Peyer's patch (tissue), 4 donors: ENCODE measurements around the gene ACTG2.

ENCODE experiments used
- POLR2A ChIP-seq, 2 donors: fragments of 450-650 bp; IDR thresholded peaks; one replicate each; pipeline ENCODE4 v1.5.1; 2017; ENCODE audit warnings: antibody characterized with exemption in 2 of 2, mild to moderate bottlenecking in 2 of 2, moderate library complexity in 2 of 2
- TF ChIP-seq, protein P1 (sequence below), 6 experiments: fragments of 450-650 bp in 4 of 6; fragments of 200-600 bp in 2 of 6; sonication (generic) in 1 of 6; IDR thresholded peaks; one replicate each; pipeline ENCODE4 v1.5.1; 2017 to 2019; ENCODE audit warnings: antibody characterized with exemption in 6 of 6, mild to moderate bottlenecking in 3 of 6, moderate library complexity in 1 of 6

DNA sequence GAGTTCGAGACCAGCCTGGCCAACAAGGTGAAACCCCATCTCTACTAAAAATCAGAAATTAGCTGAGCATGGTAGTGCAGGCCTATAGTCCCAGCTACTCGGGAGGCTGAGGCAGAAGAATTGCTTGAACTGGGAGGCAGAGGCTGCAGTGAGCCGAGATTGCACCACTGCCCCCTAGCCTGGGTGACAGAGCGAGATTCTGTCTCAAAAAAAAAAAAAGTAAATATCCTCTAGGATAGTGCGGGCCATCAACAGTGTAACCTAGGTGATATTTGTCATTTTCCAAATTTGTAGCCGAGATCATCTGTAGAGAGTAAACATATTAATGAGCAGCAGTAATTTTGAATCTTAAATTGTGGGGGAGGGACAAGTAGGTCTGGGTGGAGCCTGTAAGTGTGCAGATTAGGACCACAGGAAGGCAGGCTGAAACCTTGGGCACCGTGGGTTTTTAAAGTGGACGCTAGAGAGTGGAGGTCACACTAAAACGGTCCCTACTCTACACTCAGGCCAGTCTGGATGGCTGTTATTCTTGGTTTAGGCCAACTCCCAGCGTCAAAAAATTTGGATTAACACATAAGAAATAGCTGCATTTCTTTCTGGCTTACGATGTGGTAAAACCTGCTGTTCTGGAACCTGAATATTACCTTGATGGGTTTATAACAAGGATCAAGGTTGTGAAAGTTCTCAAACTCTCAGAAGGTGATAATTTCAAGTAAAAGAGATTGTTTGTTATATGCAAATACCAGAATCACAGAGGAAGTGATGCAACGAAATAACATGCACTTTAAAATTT lies 69.2 kb downstream of the ACTG2 start:
- TF ChIP-seq, protein P1, sequence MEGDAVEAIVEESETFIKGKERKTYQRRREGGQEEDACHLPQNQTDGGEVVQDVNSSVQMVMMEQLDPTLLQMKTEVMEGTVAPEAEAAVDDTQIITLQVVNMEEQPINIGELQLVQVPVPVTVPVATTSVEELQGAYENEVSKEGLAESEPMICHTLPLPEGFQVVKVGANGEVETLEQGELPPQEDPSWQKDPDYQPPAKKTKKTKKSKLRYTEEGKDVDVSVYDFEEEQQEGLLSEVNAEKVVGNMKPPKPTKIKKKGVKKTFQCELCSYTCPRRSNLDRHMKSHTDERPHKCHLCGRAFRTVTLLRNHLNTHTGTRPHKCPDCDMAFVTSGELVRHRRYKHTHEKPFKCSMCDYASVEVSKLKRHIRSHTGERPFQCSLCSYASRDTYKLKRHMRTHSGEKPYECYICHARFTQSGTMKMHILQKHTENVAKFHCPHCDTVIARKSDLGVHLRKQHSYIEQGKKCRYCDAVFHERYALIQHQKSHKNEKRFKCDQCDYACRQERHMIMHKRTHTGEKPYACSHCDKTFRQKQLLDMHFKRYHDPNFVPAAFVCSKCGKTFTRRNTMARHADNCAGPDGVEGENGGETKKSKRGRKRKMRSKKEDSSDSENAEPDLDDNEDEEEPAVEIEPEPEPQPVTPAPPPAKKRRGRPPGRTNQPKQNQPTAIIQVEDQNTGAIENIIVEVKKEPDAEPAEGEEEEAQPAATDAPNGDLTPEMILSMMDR (IDR thresholded peaks at IDR 0.05), result no peak
- TF ChIP-seq POLR2A (IDR thresholded peaks at IDR 0.05), result no peak
